Osteoblast (primary cell): ENCODE measurements around the gene TMEM165. TPM values are rescaled to one million over a fixed set of nuclear protein-coding genes. Genes with fewer than 3 reads are reported as not detected.

Experiments
- DNase-seq: peaks from one replicate; pipeline ENCODE4 v3.0.0; 2011; ENCODE audit warnings: low spot score, mixed read lengths; ENCODE audit not compliant: insufficient read length; ENCODE audit errors: missing footprints
- H2AFZ ChIP-seq: 2 replicates; pipeline ENCODE4 v1.6.0; 2011; ENCODE audit warnings: mild to moderate bottlenecking, low read length
- H3K27ac ChIP-seq: 2 replicates; pipeline ENCODE4 v1.5.1; 2011; ENCODE audit warnings: mild to moderate bottlenecking, low read depth, low read length, moderate library complexity
- H3K27me3 ChIP-seq: 2 replicates; pipeline ENCODE4 v1.6.0; 2012; ENCODE audit warnings: mild to moderate bottlenecking, control low read depth, inconsistent platforms, low read length, moderate library complexity; ENCODE audit not compliant: insufficient read depth
- H3K36me3 ChIP-seq: 2 replicates; pipeline ENCODE4 v1.5.1; 2011; ENCODE audit warnings: mild to moderate bottlenecking, low read length, control low read depth, moderate library complexity; ENCODE audit not compliant: insufficient read depth
- H3K4me1 ChIP-seq: 2 replicates; pipeline ENCODE4 v1.5.1; 2011; ENCODE audit warnings: mild to moderate bottlenecking, low read length, control low read depth, moderate library complexity; ENCODE audit not compliant: insufficient read depth
- H3K4me2 ChIP-seq: 2 replicates; pipeline ENCODE4 v1.6.0; 2011; ENCODE audit warnings: mild to moderate bottlenecking, low read length; ENCODE audit not compliant: insufficient read depth
- H3K4me3 ChIP-seq: fragments of 200-600 bp; sonication (generic); 3 replicates; pipeline ENCODE4 v1.5.1; 2012; ENCODE audit warnings: mild to moderate bottlenecking, low read length, inconsistent platforms; ENCODE audit not compliant: insufficient read depth
- H3K79me2 ChIP-seq: 2 replicates; pipeline ENCODE4 v1.6.0; 2012; ENCODE audit warnings: mild to moderate bottlenecking, low read length, control low read depth, inconsistent platforms; ENCODE audit not compliant: insufficient read depth
- H3K9me3 ChIP-seq: 2 replicates; pipeline ENCODE4 v1.5.1; 2011; ENCODE audit warnings: low read depth, low read length, control low read depth
- H4K20me1 ChIP-seq: 2 replicates; pipeline ENCODE4 v1.6.0; 2012; ENCODE audit warnings: mild to moderate bottlenecking, low read length, control low read depth; ENCODE audit not compliant: insufficient read depth
- CTCF ChIP-seq: IDR thresholded peaks from 2 replicates; pipeline ENCODE4 v1.5.1; 2011; ENCODE audit warnings: mild to moderate bottlenecking, low read depth, low read length, moderate library complexity; ENCODE audit errors: extremely low read depth
- total RNA-seq: library from RNA; depleted of rRNA; stranded (reverse); fragments of >200 nt; gene quantifications from 2 replicates; pipeline ENCODE4 v1.2.3, GENCODE V29; 2012

TMEM165 gene
- total RNA-seq, 1 donor: 151 TPM

- Histone ChIP-seq H3K4me3 (no peak overlapping the region), H3K4me1 (peaks cover 6% of the 10 kb centered on the region), H3K36me3 (no peaks in the 10 kb centered on the region), H3K27ac (no peak overlapping the region), H3K4me2 (no peak overlapping the region), H4K20me1 (no peaks in the 10 kb centered on the region), H3K9me3 (no peaks in the 10 kb centered on the region), H3K27me3 (no peaks in the 10 kb centered on the region), H2AFZ (no peak overlapping the region), H3K79me2 (no peaks in the 10 kb centered on the region)
- DNase-seq: peak; percentile 53
- TF ChIP-seq CTCF: no peak
Measured at GRCh38 chr4:55363691-55364351, 31.9 kb upstream of the TMEM165 start.

- Histone ChIP-seq H3K27me3 (no peaks in the 10 kb centered on the region), H3K27ac (no peak overlapping the region), H3K9me3 (no peaks in the 10 kb centered on the region), H3K4me1 (no peaks in the 10 kb centered on the region), H4K20me1 (no peaks in the 10 kb centered on the region), H3K79me2 (no peaks in the 10 kb centered on the region), H3K4me3 (no peak overlapping the region), H3K36me3 (no peaks in the 10 kb centered on the region), H2AFZ (no peak overlapping the region), H3K4me2 (no peak overlapping the region)
- no peak for TF ChIP-seq CTCF
- DNase-seq: no peak
Measured at GRCh38 chr4:55364691-55365344, 30.9 kb upstream of the TMEM165 start.

- Histone ChIP-seq H2AFZ (no peak overlapping the region), H3K27me3 (no peaks in the 10 kb centered on the region)
Measured at GRCh38 chr4:55365345-55365728, 30.4 kb upstream of the TMEM165 start.

More at GRCh38 chr4:55365345-55365728, 30.4 kb upstream of the TMEM165 start:
- H3K27ac ChIP-seq: no peak overlapping the region
- H3K4me3 ChIP-seq: no peak overlapping the region
- TF ChIP-seq CTCF: no peak
- DNase-seq: no peak
- H4K20me1 ChIP-seq: no peaks in the 10 kb centered on the region
- H3K79me2 ChIP-seq: no peaks in the 10 kb centered on the region
- no peak overlapping the region for H3K4me2 ChIP-seq
- H3K4me1 ChIP-seq: no peaks in the 10 kb centered on the region
- no peaks in the 10 kb centered on the region for H3K9me3 ChIP-seq
- H3K36me3 ChIP-seq: no peaks in the 10 kb centered on the region
